ENCODE measurements around the gene ADARB1. TPM values are rescaled to one million over a fixed set of nuclear protein-coding genes. Genes with fewer than 3 reads are reported as not detected.

The ADARB1 gene
- total RNA-seq, 1 experiment from 2014 or later = 15.8 TPM

- H3K79me2 ChIP-seq (ENCODE audit: insufficient read depth, low read length) = peaks cover 1% of the 10 kb centered on the region; the same call in 1 of the 2 replicates
- H3K14ac ChIP-seq (ENCODE audit: insufficient read depth, low read length) = no peak overlapping the region
- H2AFZ ChIP-seq (ENCODE audit: low read length) = no peak overlapping the region
- H4K20me1 ChIP-seq (ENCODE audit: control insufficient read depth, insufficient read depth, insufficient read length) = no peaks in the 10 kb centered on the region
- TF ChIP-seq CTCF (conservative IDR thresholded peaks at IDR 0.05) = no peak
- H3K79me1 ChIP-seq (ENCODE audit: insufficient read depth, low read depth, low read length, poor library complexity, severe bottlenecking) = no peaks in the 10 kb centered on the region
- H2BK5ac ChIP-seq (ENCODE audit: insufficient read length, low read length) = no peak overlapping the region
- no peak overlapping the region; a peak in 1 of 7 replicates for H3K27ac Mint-ChIP-seq
- H3K23ac ChIP-seq (ENCODE audit: insufficient read length, low read depth, low read length) = no peak overlapping the region
- no CpG with 5 or more reads among the region's 44 CpGs for WGBS (ENCODE audit: extremely low coverage, insufficient read length, low lambda C conversion rate)
- no peaks in the 10 kb centered on the region for H3K27me3 Mint-ChIP-seq (ENCODE audit: low read depth)
- no peak overlapping the region for H3K4me2 ChIP-seq (ENCODE audit: insufficient read depth, insufficient read length, low read length)
- no peak overlapping the region for H2BK20ac ChIP-seq (ENCODE audit: low read depth, low read length, poor library complexity, severe bottlenecking)
- H4K8ac ChIP-seq (replicated peaks; ENCODE audit: insufficient read length, low read depth, low read length) = no peak overlapping the region
- H3K27ac ChIP-seq (ENCODE audit: insufficient read length, low read depth, low read length) = no peak overlapping the region
- no peaks in the 10 kb centered on the region for H3K4me1 ChIP-seq (ENCODE audit: insufficient read depth, low read length)
- H2BK15ac ChIP-seq (ENCODE audit: low read depth, low read length) = no peak overlapping the region
- DNase-seq = no peak
- H3T11ph ChIP-seq (ENCODE audit: low read length) = no peak overlapping the region
- no peak overlapping the region for H3K4ac ChIP-seq (ENCODE audit: low read depth, low read length)
- no peak overlapping the region for H4K91ac ChIP-seq (ENCODE audit: insufficient read length, low read depth, low read length)
- H3K4me1 Mint-ChIP-seq = peaks cover 9 to 11% of the 10 kb centered on the region in 2 experiments
- no peaks in the 10 kb centered on the region for H3K36me3 Mint-ChIP-seq (ENCODE audit: insufficient read depth in 1 of 3, low read depth in 3 of 3)
- H3K9ac ChIP-seq (ENCODE audit: extremely low read depth, insufficient read length, low read length) = no peak overlapping the region
- no peaks in the 10 kb centered on the region for H3K23me2 ChIP-seq (ENCODE audit: insufficient read length, low read depth, low read length, poor library complexity, severe bottlenecking)
- H3K56ac ChIP-seq (ENCODE audit: insufficient read length, low read depth, low read length) = no peak overlapping the region
- no peaks in the 10 kb centered on the region for H3K27me3 ChIP-seq (ENCODE audit: insufficient read depth, low read length)
- H3K9me3 Mint-ChIP-seq = no peaks in the 10 kb centered on the region
- H3K4me3 Mint-ChIP-seq = no peak overlapping the region
- H2AK5ac ChIP-seq (ENCODE audit: insufficient read length, low read length) = no peak overlapping the region
- H2BK12ac ChIP-seq (ENCODE audit: insufficient read length, low read depth, low read length) = no peak overlapping the region
- no peak overlapping the region for H2BK120ac ChIP-seq (ENCODE audit: low read depth, low read length, poor library complexity, severe bottlenecking)
- no peaks in the 10 kb centered on the region for H3K9me3 ChIP-seq (ENCODE audit: control insufficient read depth, low read depth, low read length)
- no peak overlapping the region for H3K18ac ChIP-seq (ENCODE audit: insufficient read length, low read depth, low read length)
- no peak overlapping the region for H4K5ac ChIP-seq (ENCODE audit: insufficient read length, low read depth, low read length)
These were observed 34.7 kb downstream of the ADARB1 start for GRCh38 chr21:45108808-45109781.
